Stimulated activated CD4-positive, alpha-beta T cell treated with anti-CD3 and anti-CD28 coated beads, TNF-alpha, amount 100 ng/mL, for 48 hours (primary cell): ENCODE measurements around the gene DPYSL4.
A peak's percentile ranks its signal among the peaks of the same experiment; 100 is the strongest.

Source experiments
- DNase-seq, 3 donors: peaks; one replicate each; pipeline ENCODE4 v3.0.0-alpha.2; 2020; ENCODE audit warnings: low read depth in 3 of 3

Gene DPYSL4

GRCh38 chr10:132241086-132241485 is 54.3 kb downstream of the DPYSL4 start:
- no peak for DNase-seq

- no peak for DNase-seq
These were observed 54.7 kb downstream of the DPYSL4 start for GRCh38 chr10:132241496-132241895.

GRCh38 chr10:132242103-132242840 is 55.5 kb downstream of the DPYSL4 start:
- DNase-seq = no peak

- DNase-seq = no peak
These were observed 56.4 kb downstream of the DPYSL4 start for GRCh38 chr10:132243141-132243540.

- no peak for DNase-seq
These were observed 56.9 kb downstream of the DPYSL4 start for GRCh38 chr10:132243626-132244025.

- DNase-seq = no peak
These were observed 58.3 kb downstream of the DPYSL4 start for GRCh38 chr10:132245056-132245455.

- no peak for DNase-seq
These were observed 59.5 kb downstream of the DPYSL4 start for GRCh38 chr10:132246296-132246695.

- no peak for DNase-seq
These were observed 61.2 kb downstream of the DPYSL4 start for GRCh38 chr10:132247943-132248342.

- peak in 2 of 3 donors; percentile 31 to 52 for DNase-seq
These were observed 61.9 kb downstream of the DPYSL4 start for GRCh38 chr10:132248455-132249225.

- no peak for DNase-seq
These were observed 62.5 kb downstream of the DPYSL4 start for GRCh38 chr10:132249226-132249724.

GRCh38 chr10:132249824-132250375 is 63.2 kb downstream of the DPYSL4 start:
- DNase-seq = no peak

- DNase-seq = no peak
These were observed 64.0 kb downstream of the DPYSL4 start for GRCh38 chr10:132250481-132251475.

- no peak for DNase-seq
These were observed 65.2 kb downstream of the DPYSL4 start for GRCh38 chr10:132251928-132252327.

- no peak for DNase-seq
These were observed 65.7 kb downstream of the DPYSL4 start for GRCh38 chr10:132252412-132252811.

GRCh38 chr10:132253092-132253687 is 66.4 kb downstream of the DPYSL4 start:
- DNase-seq = no peak

GRCh38 chr10:132254841-132255240 is 68.1 kb downstream of the DPYSL4 start:
- DNase-seq = no peak
